ENCODE data around the gene HDGFL2.
A peak's percentile ranks its signal among the peaks of the same experiment; 100 is the strongest.

The HDGFL2 gene

GRCh38 chr19:4471403-4472173, 509 bp upstream of the HDGFL2 start:
- no peak for TF ChIP-seq CTCF (IDR thresholded peaks at IDR 0.05; ENCODE audit: insufficient read depth, low read depth, low read length, missing control alignments)
- H3K4me3 ChIP-seq (ENCODE audit: low read length): peak overlapping the region; percentile 67
- peak; percentile 100 for DNase-seq (ENCODE audit: low read depth)

- DNase-seq (ENCODE audit: low read depth): no peak
- no peak for TF ChIP-seq CTCF (IDR thresholded peaks at IDR 0.05; ENCODE audit: insufficient read depth, low read depth, low read length, missing control alignments)
These were observed 1.1 kb downstream of the HDGFL2 start for GRCh38 chr19:4473011-4473762.

GRCh38 chr19:4473763-4474513, 1.8 kb downstream of the HDGFL2 start:
- no peak for DNase-seq (ENCODE audit: low read depth)
- peak overlapping the region; percentile 77 for H3K4me3 ChIP-seq (ENCODE audit: low read length)
- TF ChIP-seq CTCF (IDR thresholded peaks at IDR 0.05; ENCODE audit: insufficient read depth, low read depth, low read length, missing control alignments): no peak

More at GRCh38 chr19:4473011-4473762, 1.1 kb downstream of the HDGFL2 start:
- peak overlapping the region; percentile 77 for H3K4me3 ChIP-seq (ENCODE audit: low read length)

- TF ChIP-seq CTCF (IDR thresholded peaks at IDR 0.05; ENCODE audit: insufficient read depth, low read depth, low read length, missing control alignments): no peak
- peak; percentile 72 for DNase-seq (ENCODE audit: low read depth)
- H3K4me3 ChIP-seq (ENCODE audit: low read length): peak overlapping the region; percentile 77
These were observed 2.5 kb downstream of the HDGFL2 start for GRCh38 chr19:4474514-4475022.

GRCh38 chr19:4477034-4477801, 5.1 kb downstream of the HDGFL2 start:
- no peak overlapping the region for H3K4me3 ChIP-seq (ENCODE audit: low read length)
- no peak for TF ChIP-seq CTCF (IDR thresholded peaks at IDR 0.05; ENCODE audit: insufficient read depth, low read depth, low read length, missing control alignments)
- DNase-seq (ENCODE audit: low read depth): peak; percentile 8

GRCh38 chr19:4482721-4483364, 10.7 kb downstream of the HDGFL2 start:
- no peak for DNase-seq (ENCODE audit: low read depth)
- TF ChIP-seq CTCF (IDR thresholded peaks at IDR 0.05; ENCODE audit: insufficient read depth, low read depth, low read length, missing control alignments): no peak
- no peak overlapping the region for H3K4me3 ChIP-seq (ENCODE audit: low read length)
